ENCODE results near the gene RNGTT.
"Not testable (repeated sequence)": the region's sequence is repeated elsewhere in the genome, so short reads cannot be mapped to it uniquely, and the experiment has no call there.

The RNGTT gene

GRCh38 chr6:88725111-88725975, 238.1 kb downstream of the RNGTT start:
- DNase-seq (ENCODE audit: low read depth in 2 of 2) = no peak

GRCh38 chr6:88722686-88723085, 240.7 kb downstream of the RNGTT start:
- DNase-seq (ENCODE audit: low read depth in 2 of 2) = no peak

- not testable (repeated sequence) for DNase-seq (ENCODE audit: low read depth in 2 of 2)
These were observed 247.0 kb downstream of the RNGTT start for GRCh38 chr6:88716399-88716798.

- DNase-seq (ENCODE audit: low read depth in 2 of 2) = no peak
These were observed 251.0 kb downstream of the RNGTT start for GRCh38 chr6:88712243-88712936.

- DNase-seq (ENCODE audit: low read depth in 2 of 2) = no peak
These were observed 253.6 kb downstream of the RNGTT start for GRCh38 chr6:88709819-88710246.

GRCh38 chr6:88708197-88708744, 255.1 kb downstream of the RNGTT start:
- no peak for DNase-seq (ENCODE audit: low read depth in 2 of 2)

- no peak for DNase-seq (ENCODE audit: low read depth in 2 of 2)
These were observed 257.8 kb downstream of the RNGTT start for GRCh38 chr6:88705601-88706000.

- no peak for DNase-seq (ENCODE audit: low read depth in 2 of 2)
These were observed 258.4 kb downstream of the RNGTT start for GRCh38 chr6:88704980-88705379.

GRCh38 chr6:88702956-88703556, 260.4 kb downstream of the RNGTT start:
- DNase-seq (ENCODE audit: low read depth in 2 of 2) = no peak

GRCh38 chr6:88698661-88699060, 264.8 kb downstream of the RNGTT start:
- no peak for DNase-seq (ENCODE audit: low read depth in 2 of 2)

GRCh38 chr6:88695937-88696336, 267.5 kb downstream of the RNGTT start:
- no peak for DNase-seq (ENCODE audit: low read depth in 2 of 2)

GRCh38 chr6:88683734-88684133, 279.7 kb downstream of the RNGTT start:
- DNase-seq (ENCODE audit: low read depth in 2 of 2) = no peak

- no peak for DNase-seq (ENCODE audit: low read depth in 2 of 2)
These were observed 282.8 kb downstream of the RNGTT start for GRCh38 chr6:88680654-88681053.

GRCh38 chr6:88679841-88680240, 283.6 kb downstream of the RNGTT start:
- DNase-seq (ENCODE audit: low read depth in 2 of 2) = no peak

GRCh38 chr6:88677356-88677755, 286.1 kb downstream of the RNGTT start:
- no peak for DNase-seq (ENCODE audit: low read depth in 2 of 2)

- DNase-seq (ENCODE audit: low read depth in 2 of 2) = no peak
These were observed 291.8 kb downstream of the RNGTT start for GRCh38 chr6:88671624-88672023.

- DNase-seq (ENCODE audit: low read depth in 2 of 2) = no peak
These were observed 293.0 kb downstream of the RNGTT start for GRCh38 chr6:88670369-88670768.

GRCh38 chr6:88669475-88669874, 293.9 kb downstream of the RNGTT start:
- no peak for DNase-seq (ENCODE audit: low read depth in 2 of 2)

- no peak for DNase-seq (ENCODE audit: low read depth in 2 of 2)
These were observed 296.5 kb downstream of the RNGTT start for GRCh38 chr6:88666901-88667300.

- DNase-seq (ENCODE audit: low read depth in 2 of 2) = no peak
These were observed 298.3 kb downstream of the RNGTT start for GRCh38 chr6:88665131-88665530.

- DNase-seq (ENCODE audit: low read depth in 2 of 2) = no peak
These were observed 299.6 kb downstream of the RNGTT start for GRCh38 chr6:88663801-88664200.

GRCh38 chr6:88662653-88663174, 300.7 kb downstream of the RNGTT start:
- no peak for DNase-seq (ENCODE audit: low read depth in 2 of 2)
